OCI-LY3 (cell line): Measurements from ENCODE around the gene RALGAPB.

Source experiments
- H2AFZ ChIP-seq: fragments of 200-600, 300-600 bp; shearing (Covaris generic); 2 replicates; pipeline ENCODE4 v1.6.0; 2014; ENCODE audit warnings: antibody characterized with exemption, low read depth, low read length
- H3K27ac ChIP-seq: fragments of 200-600, 300-600 bp; sonication (generic); 2 replicates; pipeline ENCODE4 v1.5.1; 2014; ENCODE audit warnings: mild to moderate bottlenecking, low read length, moderate library complexity, mixed read lengths
- H3K27me3 ChIP-seq: fragments of 200-600, 300-600 bp; sonication (generic); 2 replicates; pipeline ENCODE4 v1.6.1; 2014; ENCODE audit warnings: low read depth, low read length, mixed read lengths
- H3K36me3 ChIP-seq: fragments of 200-600, 300-600 bp; sonication (generic); replicated peaks from 2 replicates; pipeline ENCODE3; 2014; ENCODE audit warnings: low read depth, low read length, mixed read lengths
- H3K4me1 ChIP-seq: fragments of 300-600, 200-600 bp; sonication (generic); 2 replicates; pipeline ENCODE4 v1.6.1; 2014; ENCODE audit warnings: low read length, mixed read lengths
- H3K4me2 ChIP-seq: fragments of 200-600, 300-600 bp; sonication (generic); 2 replicates; pipeline ENCODE4 v1.6.1; 2014; ENCODE audit warnings: low read length, mixed read lengths
- H3K4me3 ChIP-seq: fragments of 300-600, 200-600 bp; sonication (generic); 2 replicates; pipeline ENCODE4 v1.5.1; 2014; ENCODE audit warnings: antibody characterized with exemption, mild to moderate bottlenecking, low read length, moderate library complexity
- H3K79me2 ChIP-seq: fragments of 300-600, 200-600 bp; shearing (Covaris generic); 2 replicates; pipeline ENCODE4 v1.6.1; 2014; ENCODE audit warnings: mild to moderate bottlenecking, low read length, mixed read lengths
- H3K9ac ChIP-seq: fragments of 300-600, 200-600 bp; shearing (Covaris generic); 2 replicates; pipeline ENCODE4 v1.6.0; 2014; ENCODE audit warnings: mild to moderate bottlenecking, low read length, moderate library complexity
- H3K9me3 ChIP-seq: fragments of 200-600, 300-600 bp; shearing (Covaris generic); 2 replicates; pipeline ENCODE4 v1.6.1; 2014; ENCODE audit warnings: low read length, mixed read lengths; ENCODE audit not compliant: insufficient read depth
- H4K20me1 ChIP-seq: fragments of 200-600, 300-600 bp; sonication (generic); 2 replicates; pipeline ENCODE4 v1.6.1; 2016; ENCODE audit warnings: low read length, mixed read lengths; ENCODE audit not compliant: insufficient read depth
- EZH2phosphoT487 ChIP-seq: fragments of 200-600 bp; shearing (Covaris generic); IDR thresholded peaks from 2 replicates; pipeline ENCODE4 v1.6.1; 2018; ENCODE audit warnings: antibody characterized with exemption, mixed run types, low read depth
- TF ChIP-seq, protein P1 (sequence below): fragments of 200-600, 300-600 bp; sonication (generic); IDR thresholded peaks from 2 replicates; pipeline ENCODE4 v1.5.1; 2014; ENCODE audit warnings: antibody characterized with exemption, low read length, low read depth

Gene RALGAPB

DNA sequence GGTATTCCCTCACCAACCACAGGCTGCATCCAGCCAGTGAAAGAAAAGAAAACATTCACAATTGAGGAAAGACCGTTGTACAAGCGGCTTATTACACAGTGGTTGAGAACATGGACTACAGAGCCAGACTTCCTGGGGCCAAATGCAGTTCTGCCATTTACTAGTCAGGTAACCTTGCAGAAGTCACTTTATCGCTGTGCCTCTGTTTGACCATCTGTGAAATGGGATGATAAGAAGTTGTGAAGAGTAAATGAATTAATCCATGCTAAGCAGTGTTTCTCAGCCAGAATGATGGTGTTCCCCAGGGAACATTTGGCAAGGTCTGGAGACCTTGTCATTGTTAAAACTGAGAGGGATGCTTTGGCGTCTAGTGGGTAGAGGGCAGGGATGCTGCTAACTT is 143.8 kb downstream of the RALGAPB start:
- Histone ChIP-seq H2AFZ (no peak overlapping the region), H3K4me2 (no peak overlapping the region), H4K20me1 (no peaks in the 10 kb centered on the region), H3K9ac (no peak overlapping the region), H3K9me3 (no peaks in the 10 kb centered on the region), H3K4me3 (no peak overlapping the region), H3K4me1 (no peaks in the 10 kb centered on the region), H3K79me2 (no peaks in the 10 kb centered on the region), H3K27me3 (peaks cover 54% of the 10 kb centered on the region), H3K27ac (no peak overlapping the region), H3K36me3 (no peaks in the 10 kb centered on the region)
- TF ChIP-seq, protein P1, sequence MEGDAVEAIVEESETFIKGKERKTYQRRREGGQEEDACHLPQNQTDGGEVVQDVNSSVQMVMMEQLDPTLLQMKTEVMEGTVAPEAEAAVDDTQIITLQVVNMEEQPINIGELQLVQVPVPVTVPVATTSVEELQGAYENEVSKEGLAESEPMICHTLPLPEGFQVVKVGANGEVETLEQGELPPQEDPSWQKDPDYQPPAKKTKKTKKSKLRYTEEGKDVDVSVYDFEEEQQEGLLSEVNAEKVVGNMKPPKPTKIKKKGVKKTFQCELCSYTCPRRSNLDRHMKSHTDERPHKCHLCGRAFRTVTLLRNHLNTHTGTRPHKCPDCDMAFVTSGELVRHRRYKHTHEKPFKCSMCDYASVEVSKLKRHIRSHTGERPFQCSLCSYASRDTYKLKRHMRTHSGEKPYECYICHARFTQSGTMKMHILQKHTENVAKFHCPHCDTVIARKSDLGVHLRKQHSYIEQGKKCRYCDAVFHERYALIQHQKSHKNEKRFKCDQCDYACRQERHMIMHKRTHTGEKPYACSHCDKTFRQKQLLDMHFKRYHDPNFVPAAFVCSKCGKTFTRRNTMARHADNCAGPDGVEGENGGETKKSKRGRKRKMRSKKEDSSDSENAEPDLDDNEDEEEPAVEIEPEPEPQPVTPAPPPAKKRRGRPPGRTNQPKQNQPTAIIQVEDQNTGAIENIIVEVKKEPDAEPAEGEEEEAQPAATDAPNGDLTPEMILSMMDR: no peak
- no peak for TF ChIP-seq EZH2phosphoT487

DNA sequence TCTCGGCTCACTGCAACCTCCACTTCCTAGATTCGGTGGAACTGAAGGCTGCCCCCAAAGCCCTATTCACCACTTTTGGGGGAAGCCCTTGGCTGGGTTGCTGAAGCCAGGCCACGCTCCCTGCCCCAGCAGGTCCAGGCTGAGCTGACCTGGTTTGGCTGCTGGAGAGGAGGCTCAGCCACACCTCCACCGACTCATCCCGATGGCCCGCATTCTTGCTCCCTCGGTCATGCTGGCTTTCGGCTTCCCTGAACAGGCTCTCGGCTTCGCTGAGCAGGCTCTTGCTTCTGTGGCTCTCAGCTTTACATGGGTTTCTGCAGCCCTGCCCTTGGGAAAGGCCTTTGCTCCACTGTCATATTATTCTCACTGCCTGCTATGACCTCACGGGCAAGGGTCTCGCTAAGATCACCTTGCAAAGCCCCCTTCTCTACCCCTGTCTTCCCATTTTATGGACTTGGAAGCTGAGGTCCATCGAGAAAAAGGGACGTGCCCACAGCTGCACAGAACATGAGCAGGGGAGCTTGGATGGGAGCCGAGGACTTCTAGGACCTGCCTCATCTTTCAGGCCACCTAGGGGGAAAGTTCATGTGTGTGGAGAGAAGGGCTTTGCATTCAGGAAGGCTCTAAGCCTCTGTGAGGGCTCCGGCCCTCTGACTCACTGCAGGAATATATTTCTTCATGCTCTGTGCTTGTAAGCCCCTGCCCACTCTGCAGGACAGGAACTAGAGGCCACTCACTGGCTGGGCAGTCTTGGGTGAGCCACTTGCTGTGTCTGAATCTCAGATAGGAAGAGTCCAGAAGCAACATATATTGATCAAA is 144.6 kb downstream of the RALGAPB start:
- Histone ChIP-seq H3K36me3 (no peaks in the 10 kb centered on the region), H3K4me2 (no peak overlapping the region), H2AFZ (no peak overlapping the region), H3K27me3 (peaks cover 59% of the 10 kb centered on the region), H3K9me3 (no peaks in the 10 kb centered on the region), H3K4me3 (no peak overlapping the region), H3K4me1 (no peaks in the 10 kb centered on the region), H4K20me1 (no peaks in the 10 kb centered on the region), H3K9ac (no peak overlapping the region), H3K79me2 (no peaks in the 10 kb centered on the region), H3K27ac (no peak overlapping the region)
- TF ChIP-seq, protein P1: no peak
- no peak for TF ChIP-seq EZH2phosphoT487

DNA sequence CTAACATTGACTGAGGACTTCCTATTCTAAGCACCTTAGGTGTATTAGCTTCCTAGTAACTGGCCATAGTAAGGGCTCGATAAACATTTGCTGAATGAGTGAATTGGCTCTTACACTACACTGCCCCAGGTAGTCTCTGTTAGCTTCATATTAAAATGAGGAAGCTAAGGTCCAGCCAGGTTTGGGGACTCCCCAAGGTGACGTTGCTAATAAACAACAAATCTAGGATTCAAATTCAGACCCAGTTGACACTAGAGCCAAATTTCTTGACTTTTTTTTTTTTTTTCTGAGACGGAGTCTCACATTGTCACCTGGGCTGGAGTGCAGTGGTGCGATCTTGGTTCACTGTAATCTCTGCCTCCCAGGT is 145.2 kb downstream of the RALGAPB start:
- Histone ChIP-seq H3K9me3 (no peaks in the 10 kb centered on the region), H3K4me1 (no peaks in the 10 kb centered on the region), H3K4me2 (no peak overlapping the region), H4K20me1 (no peaks in the 10 kb centered on the region), H3K4me3 (no peak overlapping the region), H3K9ac (no peak overlapping the region), H2AFZ (no peak overlapping the region), H3K27me3 (peaks cover 65% of the 10 kb centered on the region), H3K27ac (no peak overlapping the region), H3K36me3 (no peaks in the 10 kb centered on the region), H3K79me2 (no peaks in the 10 kb centered on the region)
- TF ChIP-seq, protein P1: no peak
- no peak for TF ChIP-seq EZH2phosphoT487

DNA sequence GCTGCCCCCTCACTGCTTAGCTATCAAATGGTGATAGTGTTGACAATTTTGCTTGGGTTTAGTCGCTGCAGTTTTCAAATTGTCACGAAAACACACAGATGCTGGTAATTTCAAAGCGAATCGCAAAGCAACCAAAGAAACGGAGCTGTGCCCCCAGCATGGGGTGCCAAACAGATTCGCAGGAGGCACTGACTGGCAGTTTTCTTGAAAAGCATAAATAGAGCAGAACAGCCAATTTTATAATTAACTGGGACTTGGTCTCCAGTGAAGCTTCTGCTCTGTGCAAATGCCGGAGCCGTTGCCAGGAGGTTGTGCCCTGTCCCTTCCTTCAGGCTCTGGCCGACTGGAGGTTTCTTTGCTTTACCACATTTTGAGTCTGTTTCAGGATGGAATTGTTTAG is 147.8 kb downstream of the RALGAPB start:
- Histone ChIP-seq H3K27ac (no peak overlapping the region), H3K79me2 (no peaks in the 10 kb centered on the region), H3K36me3 (no peaks in the 10 kb centered on the region), H2AFZ (no peak overlapping the region), H3K4me1 (no peaks in the 10 kb centered on the region), H3K4me3 (no peak overlapping the region), H3K27me3 (peaks cover 55% of the 10 kb centered on the region), H3K9me3 (no peaks in the 10 kb centered on the region), H3K9ac (no peak overlapping the region), H4K20me1 (no peaks in the 10 kb centered on the region), H3K4me2 (no peak overlapping the region)
- TF ChIP-seq, protein P1: no peak
- no peak for TF ChIP-seq EZH2phosphoT487
